Neural progenitor cell (in vitro differentiated cells): Measurements from ENCODE around the gene ATAD3A. TPM values are rescaled to one million over a fixed set of nuclear protein-coding genes. Genes with fewer than 3 reads are reported as not detected.

Experiments used
- DNase-seq: peaks from one replicate; pipeline ENCODE4 v3.0.0-alpha.2; 2016; ENCODE audit warnings: low spot score
- H2AFZ ChIP-seq: fragments of 200-600 bp; sonication (generic); replicated peaks from 2 replicates; pipeline ENCODE4 v1.6.1; 2016; ENCODE audit warnings: antibody characterized with exemption
- H3F3A ChIP-seq: fragments of 200-600 bp; sonication (generic); 2 replicates; pipeline ENCODE4 v1.6.1; 2016; ENCODE audit warnings: antibody characterized with exemption, low read depth
- H3K27ac ChIP-seq: fragments of 200-600 bp; sonication (generic); 2 replicates; pipeline ENCODE4 v1.5.1; 2016; ENCODE audit warnings: mild to moderate bottlenecking
- H3K27me3 ChIP-seq: fragments of 200-600 bp; sonication (generic); 2 replicates; pipeline ENCODE4 v1.6.1; 2016; ENCODE audit warnings: mild to moderate bottlenecking, moderate library complexity
- H3K36me3 ChIP-seq: fragments of 200-600 bp; sonication (generic); 2 replicates; pipeline ENCODE4 v1.5.1; 2016
- H3K4me1 ChIP-seq: fragments of 200-600 bp; sonication (generic); 2 replicates; pipeline ENCODE4 v1.6.1; 2016; ENCODE audit warnings: mixed run types
- H3K4me2 ChIP-seq: fragments of 200-600 bp; sonication (generic); 2 replicates; pipeline ENCODE4 v1.6.1; 2016
- H3K4me3 ChIP-seq: fragments of 200-600 bp; sonication (generic); 2 replicates; pipeline ENCODE4 v1.5.1; 2016
- H3K79me2 ChIP-seq: fragments of 200-600 bp; sonication (generic); 2 replicates; pipeline ENCODE4 v1.6.1; 2016; ENCODE audit warnings: low read depth
- H3K9ac ChIP-seq: fragments of 200-600 bp; sonication (generic); 2 replicates; pipeline ENCODE4 v1.6.1; 2016
- H3K9me3 ChIP-seq: fragments of 200-600 bp; sonication (generic); 2 replicates; pipeline ENCODE4 v1.5.1; 2016; ENCODE audit warnings: low read depth
- H4K20me1 ChIP-seq: fragments of 200-600 bp; sonication (generic); 2 replicates; pipeline ENCODE4 v1.6.1; 2016; ENCODE audit warnings: low read depth
- H3K27ac Mint-ChIP-seq: 3 replicates; pipeline ENCODE4 v1.8.0; 2021; ENCODE audit warnings: mixed read lengths
- H3K27me3 Mint-ChIP-seq: 2 replicates; pipeline ENCODE4 v1.8.0; 2022; ENCODE audit warnings: low read depth, mild to moderate bottlenecking, inconsistent platforms, moderate library complexity, mixed read lengths; ENCODE audit not compliant: insufficient read depth
- H3K36me3 Mint-ChIP-seq: 3 replicates; pipeline ENCODE4 v1.8.0; 2021; ENCODE audit warnings: mixed read lengths
- H3K4me1 Mint-ChIP-seq: 3 replicates; pipeline ENCODE4 v1.8.0; 2021; ENCODE audit warnings: mixed read lengths
- H3K4me3 Mint-ChIP-seq: 3 replicates; pipeline ENCODE4 v1.8.0; 2021; ENCODE audit warnings: mild to moderate bottlenecking, moderate library complexity, mixed read lengths
- H3K9me3 Mint-ChIP-seq: 3 replicates; pipeline ENCODE4 v1.8.0; 2020; ENCODE audit warnings: mixed read lengths
- EZH2 ChIP-seq: fragments of 200-600 bp; sonication (generic); IDR thresholded peaks from 2 replicates; pipeline ENCODE4 v1.6.1; 2017; ENCODE audit warnings: antibody characterized with exemption, mild to moderate bottlenecking, moderate library complexity
- EZH2phosphoT487 ChIP-seq: fragments of 200-600 bp; sonication (generic); IDR thresholded peaks from 2 replicates; pipeline ENCODE4 v1.6.1; 2017; ENCODE audit warnings: antibody characterized with exemption
- total RNA-seq: library from RNA; depleted of rRNA; stranded (reverse); fragments of >200 nt; gene quantifications from 2 replicates; pipeline ENCODE4 v1.2.3, GENCODE V29; 2015; ENCODE audit warnings: low replicate concordance
- TF ChIP-seq, protein P1 (sequence below): fragments of 200-600 bp; sonication (generic); IDR thresholded peaks from 2 replicates; pipeline ENCODE4 v1.5.1; 2017; ENCODE audit warnings: antibody characterized with exemption, mild to moderate bottlenecking

Gene ATAD3A
- total RNA-seq, 1 donor from 2014 or later = 7.8 TPM

DNA sequence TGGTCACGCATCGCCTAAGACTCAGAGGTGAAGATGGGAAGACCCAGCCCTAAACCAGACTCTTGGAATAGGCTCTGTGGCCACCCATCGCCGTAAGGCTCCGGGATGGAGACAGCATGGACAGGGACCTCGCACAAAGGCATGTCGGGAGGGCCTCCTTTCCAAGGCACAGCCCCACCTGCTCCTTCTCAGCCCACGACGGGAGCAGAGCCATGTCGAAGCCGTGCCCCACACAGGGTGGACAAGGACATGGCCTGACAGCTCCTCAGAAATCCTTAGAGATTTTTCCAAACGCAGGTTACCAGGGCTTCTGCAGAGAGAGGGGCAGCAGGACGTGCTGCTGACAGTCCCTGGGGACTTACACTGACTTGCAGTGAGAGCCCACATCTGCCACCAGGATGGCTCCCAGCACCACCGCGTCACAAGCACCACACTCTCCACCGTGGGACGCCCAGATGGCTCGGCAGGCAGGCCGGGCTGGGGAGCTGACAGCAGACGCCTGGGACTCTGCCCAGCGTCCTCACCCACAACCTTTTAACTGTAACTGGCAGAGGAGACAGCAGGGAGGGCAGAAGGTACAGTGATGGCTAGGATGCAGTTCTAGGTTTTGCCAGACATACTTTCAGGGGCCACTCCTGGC lies 50.7 kb downstream of the ATAD3A start:
- Histone ChIP-seq H3K36me3 (no peaks in the 10 kb centered on the region), H3K4me1 (no peaks in the 10 kb centered on the region), H3F3A (no peaks in the 10 kb centered on the region), H3K4me3 (no peak overlapping the region), H3K79me2 (peaks cover 51% of the 10 kb centered on the region), H3K27me3 (no peaks in the 10 kb centered on the region), H3K4me2 (no peak overlapping the region), H2AFZ (no peak overlapping the region), H3K9ac (no peak overlapping the region), H3K9me3 (no peaks in the 10 kb centered on the region), H3K27ac (no peak overlapping the region), H4K20me1 (peaks cover 48% of the 10 kb centered on the region)
- Mint-ChIP-seq H3K4me3 (no peak overlapping the region), H3K36me3 (peaks cover 25% of the 10 kb centered on the region), H3K27me3 (peaks cover 5% of the 10 kb centered on the region), H3K9me3 (no peaks in the 10 kb centered on the region), H3K4me1 (no peaks in the 10 kb centered on the region), H3K27ac (no peak overlapping the region)
- no peak for DNase-seq
- TF ChIP-seq, protein P1, sequence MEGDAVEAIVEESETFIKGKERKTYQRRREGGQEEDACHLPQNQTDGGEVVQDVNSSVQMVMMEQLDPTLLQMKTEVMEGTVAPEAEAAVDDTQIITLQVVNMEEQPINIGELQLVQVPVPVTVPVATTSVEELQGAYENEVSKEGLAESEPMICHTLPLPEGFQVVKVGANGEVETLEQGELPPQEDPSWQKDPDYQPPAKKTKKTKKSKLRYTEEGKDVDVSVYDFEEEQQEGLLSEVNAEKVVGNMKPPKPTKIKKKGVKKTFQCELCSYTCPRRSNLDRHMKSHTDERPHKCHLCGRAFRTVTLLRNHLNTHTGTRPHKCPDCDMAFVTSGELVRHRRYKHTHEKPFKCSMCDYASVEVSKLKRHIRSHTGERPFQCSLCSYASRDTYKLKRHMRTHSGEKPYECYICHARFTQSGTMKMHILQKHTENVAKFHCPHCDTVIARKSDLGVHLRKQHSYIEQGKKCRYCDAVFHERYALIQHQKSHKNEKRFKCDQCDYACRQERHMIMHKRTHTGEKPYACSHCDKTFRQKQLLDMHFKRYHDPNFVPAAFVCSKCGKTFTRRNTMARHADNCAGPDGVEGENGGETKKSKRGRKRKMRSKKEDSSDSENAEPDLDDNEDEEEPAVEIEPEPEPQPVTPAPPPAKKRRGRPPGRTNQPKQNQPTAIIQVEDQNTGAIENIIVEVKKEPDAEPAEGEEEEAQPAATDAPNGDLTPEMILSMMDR = no peak
- no peak for TF ChIP-seq EZH2
- no peak for TF ChIP-seq EZH2phosphoT487

DNA sequence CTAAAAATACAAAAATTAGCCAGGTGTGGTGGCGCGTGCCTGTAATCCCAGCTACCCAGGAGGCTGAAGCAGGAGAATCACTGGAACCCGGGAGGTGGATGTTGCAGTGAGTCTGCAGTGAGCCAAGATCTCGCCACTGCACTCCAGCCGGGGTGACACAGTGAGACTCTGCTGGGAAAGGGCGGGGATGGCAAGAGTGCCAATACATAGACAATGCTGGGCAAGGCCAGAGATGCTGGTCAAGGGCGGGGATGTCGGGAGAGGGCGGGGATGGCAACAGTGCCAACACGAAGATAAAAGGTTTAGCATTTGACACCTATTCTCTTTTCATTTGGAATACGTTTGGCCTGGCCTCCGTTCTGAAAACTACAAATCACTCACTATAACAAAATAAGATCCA lies 51.7 kb downstream of the ATAD3A start:
- Histone ChIP-seq H3K79me2 (peaks cover 62% of the 10 kb centered on the region), H3K36me3 (no peaks in the 10 kb centered on the region)
- H3K36me3 Mint-ChIP-seq = peaks cover 24% of the 10 kb centered on the region

DNA sequence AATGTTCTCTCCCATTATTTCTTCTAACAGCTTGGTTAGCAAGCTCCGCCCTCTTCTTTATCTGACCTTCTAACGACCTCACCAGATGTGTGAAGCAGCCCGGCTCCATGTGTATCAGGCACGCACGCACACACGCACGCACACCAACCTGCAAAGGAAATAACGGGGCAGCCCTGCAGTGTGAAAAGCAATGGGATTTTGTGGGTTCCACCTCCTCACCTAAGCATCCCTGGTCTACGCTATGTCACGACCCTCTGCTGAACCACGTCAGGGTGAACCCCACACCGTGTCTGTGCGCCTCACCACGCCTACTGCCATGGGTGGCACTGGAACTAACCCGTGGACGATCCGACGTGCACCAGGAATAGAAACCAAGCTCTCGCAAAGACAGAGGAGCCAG lies 52.3 kb downstream of the ATAD3A start:
- Histone ChIP-seq H3K9ac (no peak overlapping the region), H3K4me1 (no peaks in the 10 kb centered on the region), H3K36me3 (no peaks in the 10 kb centered on the region), H3K9me3 (no peaks in the 10 kb centered on the region), H4K20me1 (peaks cover 64% of the 10 kb centered on the region), H3K27me3 (no peaks in the 10 kb centered on the region), H2AFZ (no peak overlapping the region), H3K4me3 (no peak overlapping the region), H3K79me2 (peaks cover 67% of the 10 kb centered on the region), H3F3A (peaks cover 5% of the 10 kb centered on the region), H3K27ac (no peak overlapping the region), H3K4me2 (no peak overlapping the region)
- no peak for DNase-seq
- no peaks in the 10 kb centered on the region for H3K9me3 Mint-ChIP-seq
- no peaks in the 10 kb centered on the region for H3K4me1 Mint-ChIP-seq
- no peak overlapping the region for H3K4me3 Mint-ChIP-seq
- peaks cover 3% of the 10 kb centered on the region for H3K27me3 Mint-ChIP-seq
- peaks cover 24% of the 10 kb centered on the region for H3K36me3 Mint-ChIP-seq
- TF ChIP-seq EZH2 (no peak), EZH2phosphoT487 (no peak)
- TF ChIP-seq, protein P1 = no peak
- H3K27ac Mint-ChIP-seq = no peak overlapping the region

More for the DNA sequence above, 51.7 kb downstream of the ATAD3A start:
- Histone ChIP-seq H3K9me3 (no peaks in the 10 kb centered on the region), H3K4me2 (no peak overlapping the region), H3K27ac (no peak overlapping the region), H3K9ac (no peak overlapping the region), H4K20me1 (peaks cover 58% of the 10 kb centered on the region), H2AFZ (no peak overlapping the region), H3F3A (peaks cover 3% of the 10 kb centered on the region), H3K4me1 (no peaks in the 10 kb centered on the region), H3K4me3 (no peak overlapping the region), H3K27me3 (no peaks in the 10 kb centered on the region)
- peaks cover 4% of the 10 kb centered on the region for H3K27me3 Mint-ChIP-seq
- no peak overlapping the region for H3K4me3 Mint-ChIP-seq
- H3K27ac Mint-ChIP-seq = no peak overlapping the region
- TF ChIP-seq EZH2 (no peak), EZH2phosphoT487 (no peak)
- TF ChIP-seq, protein P1 = no peak
- no peaks in the 10 kb centered on the region for H3K4me1 Mint-ChIP-seq
- no peaks in the 10 kb centered on the region for H3K9me3 Mint-ChIP-seq
- DNase-seq = no peak
